ENCODE measurements around the gene IL20.

DNA sequence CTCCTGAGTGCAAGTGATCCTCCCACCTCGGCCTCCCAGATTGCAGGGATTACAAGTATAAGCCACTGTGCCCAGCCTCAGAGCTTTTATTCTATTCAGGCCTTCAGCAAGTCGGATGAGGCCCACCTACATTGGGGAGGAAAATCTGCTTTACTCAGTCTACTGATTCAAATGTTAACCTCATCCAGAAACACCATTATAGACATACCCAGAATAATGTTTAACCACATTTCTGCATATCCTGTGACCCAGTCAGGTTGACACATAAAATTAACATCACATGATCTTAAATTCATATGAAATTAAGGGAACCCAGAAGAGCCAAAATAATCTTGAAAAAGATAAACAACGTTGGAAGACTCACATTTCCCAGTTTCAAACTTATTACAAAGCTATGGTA is 14.9 kb downstream of the IL20 start:
- TF ChIP-seq, protein P1, sequence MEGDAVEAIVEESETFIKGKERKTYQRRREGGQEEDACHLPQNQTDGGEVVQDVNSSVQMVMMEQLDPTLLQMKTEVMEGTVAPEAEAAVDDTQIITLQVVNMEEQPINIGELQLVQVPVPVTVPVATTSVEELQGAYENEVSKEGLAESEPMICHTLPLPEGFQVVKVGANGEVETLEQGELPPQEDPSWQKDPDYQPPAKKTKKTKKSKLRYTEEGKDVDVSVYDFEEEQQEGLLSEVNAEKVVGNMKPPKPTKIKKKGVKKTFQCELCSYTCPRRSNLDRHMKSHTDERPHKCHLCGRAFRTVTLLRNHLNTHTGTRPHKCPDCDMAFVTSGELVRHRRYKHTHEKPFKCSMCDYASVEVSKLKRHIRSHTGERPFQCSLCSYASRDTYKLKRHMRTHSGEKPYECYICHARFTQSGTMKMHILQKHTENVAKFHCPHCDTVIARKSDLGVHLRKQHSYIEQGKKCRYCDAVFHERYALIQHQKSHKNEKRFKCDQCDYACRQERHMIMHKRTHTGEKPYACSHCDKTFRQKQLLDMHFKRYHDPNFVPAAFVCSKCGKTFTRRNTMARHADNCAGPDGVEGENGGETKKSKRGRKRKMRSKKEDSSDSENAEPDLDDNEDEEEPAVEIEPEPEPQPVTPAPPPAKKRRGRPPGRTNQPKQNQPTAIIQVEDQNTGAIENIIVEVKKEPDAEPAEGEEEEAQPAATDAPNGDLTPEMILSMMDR (IDR thresholded peaks at IDR 0.05), result no peak
- TF ChIP-seq POLR2A (IDR thresholded peaks at IDR 0.05), result no peak
